HG03135 (cell line): ENCODE results near the gene TUBGCP4.
A peak's percentile ranks its signal among the peaks of the same experiment; 100 is the strongest.
"Not testable (repeated sequence)": the region's sequence is repeated elsewhere in the genome, so short reads cannot be mapped to it uniquely, and the experiment has no call there.

ENCODE experiments used
- ATAC-seq: cut with Tn5 transposase; IDR thresholded peaks from one replicate; pipeline ENCODE4 v1.9.1; 2021; ENCODE audit warnings: mild to moderate bottlenecking, moderate library complexity; ENCODE audit not compliant: unreplicated experiment

Gene TUBGCP4

GRCh38 chr15:43370975-43371974, at the start of gene TUBGCP4, which contains the start of gene ZSCAN29:
Gene TUBGCP4, plus strand, starts transcription at chr15:43371101. Its CDS starts 254 bp downstream, at chr15:43371355.
Gene ZSCAN29, minus strand, starts transcription at chr15:43371043. Its CDS starts 1,130 bp downstream, at chr15:43369913.
- peak; percentile 78 for ATAC-seq

- ATAC-seq: no peak
Observed at GRCh38 chr15:43325039-43325684, 45.7 kb upstream of the TUBGCP4 start.

DNA sequence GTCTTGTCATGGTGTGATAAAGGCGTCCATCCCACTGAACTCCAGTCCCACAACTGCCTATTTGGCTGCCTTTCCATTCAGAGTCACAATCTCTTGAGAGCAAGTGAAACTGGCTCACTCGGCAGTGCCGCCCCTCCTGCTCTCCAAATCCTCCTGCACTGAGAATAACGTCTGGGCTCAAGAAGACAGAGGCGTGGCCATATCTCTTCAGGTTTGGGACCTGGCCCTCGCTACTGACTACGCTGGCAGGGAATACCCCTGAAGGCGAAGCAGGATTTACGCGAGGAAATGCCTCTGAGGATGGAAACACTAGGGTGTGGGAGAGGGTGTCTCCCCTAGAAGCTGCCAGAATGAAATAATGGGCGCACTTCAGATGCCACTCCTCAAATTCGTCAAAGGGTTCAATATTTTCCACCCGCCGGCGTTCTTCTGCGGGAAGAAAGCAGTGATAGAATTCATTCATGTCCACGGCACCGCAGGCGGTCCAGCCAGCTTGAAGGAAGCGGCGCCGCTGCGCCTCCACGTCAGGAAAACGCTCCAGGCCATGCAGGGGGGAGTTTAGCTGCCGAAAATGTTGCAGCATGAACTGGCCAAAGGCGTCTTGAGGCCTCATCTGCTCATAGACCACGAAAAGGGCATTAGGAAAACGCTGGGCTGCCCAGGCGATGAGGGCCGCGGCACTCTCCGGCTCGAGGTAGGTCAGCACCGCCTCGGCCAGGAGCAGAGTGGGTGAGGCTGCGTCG, 41.5 kb upstream of the TUBGCP4 start:
- no peak for ATAC-seq

DNA sequence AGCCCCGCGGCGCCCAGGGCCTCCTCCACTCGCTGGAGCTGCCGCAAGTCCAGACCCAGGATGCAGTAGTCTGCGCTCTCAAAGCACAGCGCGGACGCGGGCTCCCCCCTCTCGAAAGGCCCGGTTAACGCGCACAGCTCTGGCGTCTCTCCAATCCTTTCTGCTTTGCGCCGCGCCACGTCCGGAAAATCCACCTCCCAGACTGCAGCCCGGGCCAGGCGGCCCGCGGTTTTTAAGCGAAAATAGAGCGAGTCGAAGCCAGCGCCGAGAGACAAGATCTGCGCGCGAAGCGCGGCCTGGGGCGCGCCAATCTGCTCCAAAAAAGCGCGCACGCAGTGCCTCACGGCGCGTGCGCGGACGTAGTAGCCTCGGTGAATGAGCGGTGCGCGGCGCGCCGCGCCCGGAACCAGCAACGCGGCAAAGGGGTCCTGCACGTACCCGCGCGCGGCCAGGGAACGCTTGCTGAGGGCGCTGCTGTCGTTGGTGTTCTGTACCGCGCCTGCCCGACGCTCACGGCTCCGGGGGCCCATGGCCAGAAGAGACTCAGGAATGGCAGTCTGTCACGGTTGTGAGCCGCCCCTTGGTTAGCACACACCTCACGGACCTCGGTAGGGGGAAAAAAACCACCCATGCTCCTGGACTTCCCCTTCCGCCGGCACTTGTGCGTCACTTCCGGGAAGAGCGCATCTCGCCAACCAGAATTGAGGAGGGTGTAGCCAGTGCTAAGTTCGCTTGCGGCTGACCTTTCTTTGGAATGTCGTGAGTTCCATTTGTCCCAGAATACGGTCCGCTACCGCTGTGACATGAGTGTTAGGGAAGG, 40.7 kb upstream of the TUBGCP4 start, which contains the start of gene LCMT2:
Gene LCMT2, minus strand, starts transcription at position 614 of the 820 bp plus-strand sequence. Its CDS starts 84 bp downstream, at position 530.
- peak; percentile 91 for ATAC-seq

GRCh38 chr15:43330780-43331087, 40.2 kb upstream of the TUBGCP4 start:
- peak; percentile 35 for ATAC-seq

GRCh38 chr15:43346305-43346704, 24.6 kb upstream of the TUBGCP4 start:
- ATAC-seq: no peak

DNA sequence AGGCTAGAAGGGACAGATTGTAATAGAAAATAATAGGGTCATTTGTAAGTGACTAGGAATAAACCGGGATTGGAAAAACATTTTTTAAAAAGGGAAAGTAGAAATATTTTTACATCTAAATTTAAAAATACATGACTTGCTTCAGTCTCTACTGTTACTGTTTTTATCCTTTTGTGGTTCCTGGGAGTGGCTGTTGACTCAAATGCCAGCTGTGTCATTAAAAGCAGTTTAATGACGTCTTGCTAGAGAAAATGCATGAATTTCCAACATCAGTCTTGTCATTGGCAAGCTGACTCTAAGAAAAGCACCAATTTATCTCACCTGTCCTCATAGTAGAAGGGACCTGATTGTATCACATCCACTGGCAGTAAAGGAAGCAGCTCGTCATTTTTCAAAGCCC, 23.8 kb upstream of the TUBGCP4 start:
- no peak for ATAC-seq

DNA sequence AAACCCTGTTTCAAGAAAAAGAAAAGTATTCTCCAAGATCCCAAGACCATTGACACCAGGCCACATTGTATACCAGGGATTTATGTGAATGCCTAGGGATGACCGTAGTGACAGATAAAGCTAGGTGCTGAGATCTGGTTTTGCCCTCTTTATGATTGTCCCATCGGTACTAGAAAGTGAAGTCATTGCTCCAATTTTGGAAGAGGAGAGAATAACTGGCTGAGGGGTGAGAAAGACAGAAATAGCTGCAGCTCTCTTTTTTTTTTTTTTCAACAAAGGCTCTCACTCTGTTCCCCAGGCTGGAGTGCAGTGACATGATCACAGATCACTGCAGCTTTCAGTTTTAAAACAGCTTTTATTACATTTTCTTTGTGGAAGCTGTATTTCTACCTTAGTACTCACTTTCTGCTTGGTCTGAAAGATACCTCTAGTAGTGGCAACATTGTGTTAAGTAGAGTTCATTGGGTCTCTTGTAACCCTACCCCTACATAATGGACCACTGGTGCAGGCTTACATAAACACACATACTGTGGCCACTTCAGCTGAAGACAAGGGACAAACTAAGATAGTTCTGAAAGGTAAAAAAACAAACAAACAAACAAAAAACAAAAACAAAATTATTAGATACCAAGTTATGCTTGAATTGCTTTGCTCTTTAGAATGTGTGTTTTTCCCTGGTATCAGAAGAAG, 18.1 kb upstream of the TUBGCP4 start:
- ATAC-seq: no peak

GRCh38 chr15:43360821-43361220, 10.1 kb upstream of the TUBGCP4 start:
- ATAC-seq: no peak

DNA sequence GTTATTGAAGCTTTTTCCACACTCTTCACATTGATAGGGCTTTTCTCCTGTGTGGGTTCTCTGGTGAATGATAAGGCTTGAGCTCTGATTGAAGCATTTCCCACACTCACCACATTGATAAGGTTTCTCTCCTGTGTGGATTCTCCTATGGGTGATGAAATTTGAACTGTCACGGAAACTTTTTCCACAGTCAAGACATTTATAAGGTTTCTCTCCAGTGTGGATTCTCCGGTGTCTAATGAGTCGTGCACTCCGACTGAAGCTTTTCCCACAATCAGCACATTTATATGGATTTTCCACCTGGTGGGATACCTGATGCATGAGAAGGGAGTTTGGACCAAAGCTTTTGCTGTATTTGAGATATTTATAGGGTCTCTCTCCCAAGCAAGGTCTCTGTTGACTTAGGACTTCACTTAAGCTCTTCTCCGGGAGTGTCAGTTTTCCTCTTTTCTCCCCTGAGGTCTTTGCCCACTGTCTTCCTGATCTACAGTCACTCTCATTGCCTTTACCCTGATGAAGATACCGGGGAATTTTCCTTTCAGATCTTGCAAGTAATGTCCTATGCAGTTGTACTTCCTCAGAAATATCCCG, 9.5 kb upstream of the TUBGCP4 start:
- ATAC-seq: no peak

DNA sequence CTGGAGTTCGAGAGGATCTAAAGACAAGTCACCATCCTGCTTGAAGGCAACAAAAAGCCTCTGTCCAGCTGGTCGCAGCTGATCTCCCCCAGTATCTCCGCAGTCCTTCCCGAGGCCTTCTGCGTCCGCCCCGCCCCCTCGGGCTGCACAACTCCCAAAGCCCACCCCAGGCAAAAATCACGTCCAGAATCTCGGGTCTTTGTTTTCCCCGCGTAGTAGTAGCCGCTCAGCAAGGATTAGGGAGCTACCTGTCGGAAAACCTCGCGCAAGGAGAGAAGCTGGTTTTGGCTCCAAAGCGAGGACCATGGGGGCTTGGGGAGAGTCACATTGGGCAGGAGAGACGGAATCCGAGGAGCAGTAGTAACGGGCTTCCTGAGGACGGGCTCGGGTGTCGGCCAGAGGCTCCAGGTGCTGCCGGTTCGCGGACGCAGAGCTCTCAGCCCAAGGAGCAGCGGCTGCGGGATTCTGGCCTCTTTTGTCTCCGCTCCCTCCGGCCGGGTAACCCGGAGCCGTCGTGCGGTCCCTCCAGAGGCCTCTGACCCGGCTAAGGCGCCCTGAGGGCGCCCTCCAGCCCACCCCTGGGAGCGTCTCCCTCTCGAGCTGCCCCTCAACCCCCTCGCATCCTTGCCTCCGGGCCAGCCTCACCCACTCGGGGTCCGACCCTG, 459 bp upstream of the TUBGCP4 start:
- ATAC-seq: peak; percentile 52

DNA sequence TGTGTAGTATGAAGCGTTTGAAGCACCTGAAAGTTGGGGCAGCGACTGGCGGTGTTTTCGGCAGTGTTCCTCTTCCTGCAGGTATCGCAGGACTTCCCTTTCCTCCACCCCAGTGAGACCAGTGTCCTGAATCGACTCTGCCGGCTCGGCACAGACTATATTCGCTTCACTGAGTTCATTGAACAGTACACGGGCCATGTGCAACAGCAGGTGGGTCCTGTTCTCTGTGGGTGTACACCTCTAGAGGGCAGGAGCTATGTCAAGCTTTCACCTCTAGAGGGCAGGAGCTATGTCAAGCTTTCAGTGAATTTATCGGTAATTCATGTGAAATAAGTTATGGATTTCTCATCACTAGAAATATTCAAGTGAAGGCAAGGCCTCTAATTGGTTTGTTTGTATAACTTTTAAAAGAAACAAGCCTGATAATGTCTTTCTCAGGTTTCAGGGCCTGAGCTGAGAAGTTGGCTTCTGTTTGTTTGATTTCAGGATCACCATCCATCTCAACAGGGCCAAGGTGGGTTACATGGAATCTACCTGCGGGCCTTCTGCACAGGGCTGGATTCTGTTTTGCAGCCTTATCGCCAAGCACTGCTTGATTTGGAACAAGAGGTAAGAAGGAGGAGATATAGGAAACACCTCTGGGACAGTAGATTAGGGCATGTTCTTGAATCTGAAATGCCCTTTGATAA, 5.3 kb downstream of the TUBGCP4 start:
- ATAC-seq: no peak

GRCh38 chr15:43378601-43379000, 7.7 kb downstream of the TUBGCP4 start:
- no peak for ATAC-seq

GRCh38 chr15:43382310-43382709, 11.4 kb downstream of the TUBGCP4 start:
- no peak for ATAC-seq

DNA sequence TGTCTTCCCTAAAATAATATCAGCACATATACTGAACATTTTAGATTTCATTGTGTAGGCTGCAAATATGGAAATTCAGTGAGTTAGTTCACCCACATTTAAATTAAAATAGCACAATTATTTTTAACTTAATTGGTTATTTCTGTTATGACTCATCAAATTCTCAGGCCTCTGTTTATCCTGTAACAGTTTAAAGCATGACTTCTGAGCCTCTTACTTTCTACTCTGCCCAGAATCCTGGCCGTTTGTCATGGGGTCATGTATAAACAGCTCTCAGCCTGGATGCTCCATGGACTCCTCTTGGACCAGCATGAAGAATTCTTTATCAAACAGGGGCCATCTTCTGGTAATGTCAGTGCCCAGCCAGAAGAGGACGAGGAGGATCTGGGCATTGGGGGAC, 12.2 kb downstream of the TUBGCP4 start:
- no peak for ATAC-seq

DNA sequence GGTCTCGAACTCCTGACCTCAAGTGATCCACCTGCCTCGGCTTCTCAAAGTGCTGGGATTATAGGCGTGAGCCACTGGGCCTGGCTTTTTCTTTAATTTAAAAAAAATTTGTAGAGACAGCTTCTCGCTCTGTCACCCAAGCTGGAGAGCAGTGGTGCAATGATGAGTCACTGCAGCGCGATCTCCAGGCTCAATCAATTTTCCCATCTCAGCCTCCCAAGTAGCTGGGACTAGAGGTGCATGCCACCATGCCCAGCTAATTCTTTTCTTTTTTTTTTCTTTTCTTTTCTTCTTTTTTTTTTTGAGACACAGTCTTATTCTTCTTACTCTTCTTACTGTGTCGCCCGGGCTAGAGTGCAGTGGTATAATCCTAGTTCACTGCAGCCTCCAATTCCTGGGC, 19.8 kb downstream of the TUBGCP4 start:
- no peak for ATAC-seq

DNA sequence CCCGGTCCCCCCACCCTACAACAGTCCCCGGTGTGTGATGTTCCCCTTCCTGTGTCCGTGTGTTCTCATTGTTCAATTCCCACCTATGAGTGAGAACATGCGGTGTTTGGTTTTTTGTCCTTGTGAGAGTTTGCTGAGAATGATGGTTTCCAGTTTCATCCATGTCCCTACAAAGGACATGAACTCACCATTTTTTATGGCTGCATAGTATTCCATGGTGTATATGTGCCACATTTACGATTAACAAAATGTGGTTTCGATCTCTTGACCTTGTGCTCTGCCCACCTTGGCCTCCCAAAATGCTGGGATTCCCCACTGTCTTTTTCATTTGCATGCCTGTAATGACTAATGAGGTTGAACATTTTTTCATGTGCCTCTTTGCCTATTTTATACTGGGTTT, 22.7 kb downstream of the TUBGCP4 start:
- not testable (repeated sequence) for ATAC-seq

- ATAC-seq: no peak
Observed at GRCh38 chr15:43402255-43402654, 31.4 kb downstream of the TUBGCP4 start.
